NCI-H748 (cell line): Measurements from ENCODE around the gene ACTL8.

Experiments
- DNase-seq: peaks from one replicate; lab custom pipeline; 2025; ENCODE audit not compliant: unreplicated experiment; lab: John Stamatoyannopoulos, UW

ACTL8 gene

GRCh38 chr1:17874231-17874630, 119.1 kb downstream of the ACTL8 start:
- DNase-seq = no peak

DNA sequence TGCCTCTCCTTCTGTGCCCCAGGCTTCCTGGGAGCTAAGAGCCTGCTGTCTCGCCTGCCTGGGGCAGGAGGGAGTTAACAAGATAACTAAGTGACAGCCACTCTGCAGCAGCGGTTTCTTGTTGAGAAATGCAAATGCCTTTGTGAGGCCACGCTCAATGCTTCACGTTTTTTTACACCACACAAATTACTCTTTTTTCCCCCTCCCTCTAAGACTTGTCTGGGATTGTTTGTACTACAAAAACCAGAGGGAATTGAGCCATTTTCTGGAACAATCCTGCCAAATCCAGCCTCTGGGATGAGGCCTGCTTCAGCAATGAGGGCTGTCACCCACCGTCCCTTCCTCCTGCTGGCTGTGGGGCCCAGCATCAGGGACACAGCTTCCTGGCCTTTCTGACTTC, 119.6 kb downstream of the ACTL8 start:
- no peak for DNase-seq

GRCh38 chr1:17875171-17875881, 120.2 kb downstream of the ACTL8 start:
- DNase-seq = no peak

GRCh38 chr1:17875882-17876280, 120.7 kb downstream of the ACTL8 start:
- no peak for DNase-seq
